ENCODE results near the gene TMEM14A.
"Not testable (repeated sequence)": the region's sequence is repeated elsewhere in the genome, so short reads cannot be mapped to it uniquely, and the experiment has no call there.

TMEM14A gene

DNA sequence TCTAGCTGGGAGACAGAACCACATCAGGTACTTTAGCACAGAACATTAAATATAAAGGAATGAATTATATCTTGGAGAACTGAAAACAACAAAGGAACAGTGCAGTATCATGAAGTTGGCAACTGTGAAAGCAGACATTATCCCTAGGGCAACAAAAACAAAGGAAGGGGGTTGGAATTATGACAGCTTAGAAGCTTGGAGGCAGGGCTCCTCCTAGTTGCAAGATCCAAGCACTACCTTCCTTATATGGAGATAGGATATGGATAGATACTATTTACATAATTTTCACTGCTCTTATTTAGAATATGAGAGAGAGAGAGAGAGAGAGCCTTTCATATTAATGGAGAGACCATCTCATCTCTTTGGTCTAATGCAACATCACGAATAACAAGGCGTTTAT is 27.0 kb downstream of the TMEM14A start:
- DNase-seq (ENCODE audit: low spot score): no peak

DNA sequence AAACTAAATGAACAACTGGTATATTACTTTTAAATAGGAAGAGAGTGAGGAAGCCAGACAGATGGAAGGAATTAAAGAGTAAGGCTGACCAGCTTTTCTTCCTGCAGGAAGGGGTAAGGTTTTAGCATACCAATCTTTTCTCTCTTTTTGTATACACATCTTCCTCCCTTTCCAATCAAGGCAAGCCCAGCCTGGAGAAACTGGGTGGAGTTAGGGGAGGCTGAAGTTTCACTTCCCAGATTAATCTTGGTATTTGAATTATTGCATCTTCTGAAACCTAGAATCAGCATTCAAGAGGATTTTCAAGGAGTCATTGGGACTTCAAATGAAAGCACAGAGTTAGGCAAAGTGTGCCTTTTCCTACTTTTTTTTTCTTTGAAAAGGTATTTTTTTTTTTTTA is 33.1 kb downstream of the TMEM14A start:
- no peak for DNase-seq (ENCODE audit: low spot score)

DNA sequence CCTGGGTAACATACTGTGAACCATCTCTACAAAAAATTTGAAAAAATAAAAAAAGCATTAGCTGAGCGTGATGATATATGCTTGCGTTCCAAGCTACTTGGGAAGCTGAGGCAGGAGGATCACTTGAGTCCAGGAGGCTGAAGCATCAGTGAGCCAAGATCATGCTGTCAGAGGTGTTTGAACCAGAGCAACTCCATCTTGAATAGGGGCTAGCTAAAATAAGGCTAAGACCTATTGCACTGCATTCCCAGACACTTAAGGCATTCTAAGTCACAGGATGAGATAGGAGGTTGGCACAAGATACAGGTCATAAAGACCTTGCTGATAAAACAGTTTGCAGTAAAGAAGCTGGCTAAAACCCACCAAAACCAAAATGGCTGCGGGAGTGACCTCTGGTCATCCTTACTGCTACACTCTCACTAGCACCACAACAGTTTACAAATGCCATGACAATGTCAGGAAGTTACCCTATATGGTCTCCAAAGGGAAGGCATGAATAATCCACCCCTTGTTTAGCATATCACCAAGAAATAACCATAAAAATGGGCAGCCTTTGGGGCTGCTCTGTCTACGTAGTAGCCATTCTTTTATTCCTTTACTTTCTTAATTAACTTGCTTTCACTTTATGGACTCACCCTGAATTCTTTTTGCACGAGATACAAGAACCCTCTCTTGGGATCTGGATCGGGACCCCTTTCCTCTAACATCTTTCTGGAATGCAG is 34.0 kb downstream of the TMEM14A start:
- DNase-seq (ENCODE audit: low spot score): not testable (repeated sequence)

DNA sequence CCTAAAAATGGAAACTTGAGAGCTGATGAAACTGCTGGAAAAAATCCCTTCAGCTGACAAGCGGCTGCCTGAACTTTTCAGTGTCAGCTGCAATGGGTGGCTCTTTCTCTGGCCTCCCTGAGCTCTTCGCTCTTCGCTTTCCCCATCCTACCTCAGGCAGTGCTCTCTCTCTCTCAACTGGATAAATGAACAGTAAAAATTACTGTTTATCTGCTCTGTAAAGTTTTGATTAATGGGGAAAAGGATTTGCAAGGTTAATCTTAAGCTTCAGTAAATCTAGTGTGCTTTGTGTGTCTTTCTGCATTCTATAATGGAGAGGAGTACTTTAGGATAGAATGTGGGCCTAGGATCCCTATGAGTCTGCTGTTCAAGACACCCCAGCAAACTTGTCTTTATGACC is 35.1 kb downstream of the TMEM14A start:
- no peak for DNase-seq (ENCODE audit: low spot score)

DNA sequence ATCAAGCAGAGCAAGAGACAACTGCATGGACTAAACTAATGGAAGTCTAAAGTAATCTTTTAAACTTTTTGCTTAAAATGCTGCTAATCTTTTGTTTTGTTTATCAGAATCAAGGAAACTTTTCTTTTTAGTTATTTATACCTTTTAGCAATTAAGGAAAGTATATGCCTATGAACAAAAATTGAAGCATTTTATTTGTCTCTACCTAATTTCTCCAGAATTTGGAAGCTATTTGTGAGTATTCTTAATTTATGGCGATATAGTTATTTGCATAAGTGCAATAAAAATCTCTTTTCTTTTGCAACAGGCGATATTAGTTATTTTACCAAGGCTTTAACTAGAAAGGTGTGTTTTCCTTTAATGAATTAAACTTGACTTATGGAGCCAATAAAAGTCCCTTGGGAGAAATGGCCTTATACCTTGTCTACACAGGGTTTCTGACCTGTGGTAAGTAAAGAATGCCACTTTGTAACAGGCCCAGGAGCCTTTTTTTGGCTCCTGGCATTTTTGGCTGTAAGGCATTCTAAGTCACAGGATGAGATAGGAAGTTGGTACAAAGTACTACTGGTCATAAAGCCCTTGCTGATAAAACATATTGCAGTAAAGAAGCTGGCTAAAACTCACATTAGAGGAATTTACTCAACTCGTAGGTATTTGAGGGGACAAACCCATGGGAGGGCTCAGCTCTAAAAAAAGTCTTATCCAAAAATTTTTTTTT is 37.2 kb downstream of the TMEM14A start:
- no peak for DNase-seq (ENCODE audit: low spot score)

DNA sequence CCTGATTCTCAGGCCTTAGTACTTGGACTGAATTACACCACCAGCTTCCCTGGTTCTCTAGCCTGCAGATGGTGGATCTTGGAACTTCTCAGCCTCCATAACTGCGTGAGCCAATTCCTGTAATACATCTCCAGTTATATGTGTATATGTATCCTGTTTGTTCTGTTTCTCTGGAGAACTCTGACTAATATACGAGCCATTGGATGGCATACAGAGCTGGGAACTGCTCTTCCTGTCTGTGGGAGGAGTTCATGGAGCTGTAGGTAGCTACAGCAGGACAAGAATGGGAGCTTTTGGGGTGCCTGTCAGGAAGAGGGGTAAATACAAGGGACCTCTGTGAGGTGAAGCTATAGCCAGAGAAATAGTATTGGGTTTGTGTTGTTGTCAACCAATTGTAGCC is 41.2 kb downstream of the TMEM14A start:
- no peak for DNase-seq (ENCODE audit: low spot score)

DNA sequence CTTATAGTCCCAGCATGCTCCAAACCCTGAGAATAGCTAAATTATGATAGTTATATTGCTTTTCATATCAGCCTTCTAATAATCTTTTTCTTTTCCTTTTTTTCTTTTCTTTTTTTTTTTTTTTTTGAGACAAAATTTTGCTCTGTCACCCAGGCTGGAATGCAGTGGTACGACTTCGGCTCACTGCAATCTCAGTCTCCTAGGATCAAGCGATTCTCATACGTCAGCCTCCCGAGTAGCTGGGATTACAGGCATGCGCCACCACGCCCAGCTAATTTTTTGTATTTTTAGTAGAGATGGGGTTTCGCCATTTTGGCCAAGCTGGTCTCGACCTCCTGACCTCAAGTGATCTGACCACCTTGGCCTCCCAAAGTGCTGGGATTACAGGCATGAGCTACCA is 43.8 kb downstream of the TMEM14A start:
- DNase-seq (ENCODE audit: low spot score): not testable (repeated sequence)

DNA sequence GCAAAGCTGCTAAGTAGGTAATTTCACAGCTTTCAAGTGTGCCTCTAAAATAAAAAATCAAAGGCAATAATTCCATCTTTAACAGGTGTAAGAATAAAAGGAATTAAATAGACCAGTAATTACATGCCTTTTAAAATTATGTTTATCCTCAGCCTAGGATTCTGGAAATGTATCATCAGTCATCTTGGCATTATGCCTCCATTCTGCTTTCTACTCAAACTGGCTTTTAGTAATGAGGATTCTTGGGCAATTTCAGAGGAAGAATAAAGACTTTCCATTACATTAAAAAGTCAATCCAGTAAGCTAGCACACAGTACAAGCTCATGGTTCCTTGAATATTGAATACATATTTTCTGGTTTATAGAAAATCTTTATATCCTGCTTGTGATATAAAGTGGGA is 47.6 kb downstream of the TMEM14A start:
- no peak for DNase-seq (ENCODE audit: low spot score)

DNA sequence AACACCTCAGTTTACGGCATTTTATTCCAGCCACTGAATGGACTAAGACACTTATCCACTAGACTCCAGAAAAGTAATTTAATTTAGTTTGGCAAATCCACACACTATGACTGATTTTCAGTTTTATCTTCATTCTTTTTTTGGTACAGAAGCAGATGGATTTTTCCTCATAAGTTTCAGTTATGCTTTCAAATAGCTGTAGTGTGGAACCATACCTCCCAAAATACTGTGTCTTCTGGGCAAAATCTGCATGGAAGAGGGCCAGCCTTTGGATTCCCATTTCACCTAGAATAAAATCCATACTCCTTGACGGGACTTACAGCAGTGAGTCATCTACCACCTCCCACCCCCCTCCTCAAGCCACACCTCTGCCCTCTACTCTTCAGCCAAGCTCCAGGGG is 49.4 kb downstream of the TMEM14A start:
- no peak for DNase-seq (ENCODE audit: low spot score)

DNA sequence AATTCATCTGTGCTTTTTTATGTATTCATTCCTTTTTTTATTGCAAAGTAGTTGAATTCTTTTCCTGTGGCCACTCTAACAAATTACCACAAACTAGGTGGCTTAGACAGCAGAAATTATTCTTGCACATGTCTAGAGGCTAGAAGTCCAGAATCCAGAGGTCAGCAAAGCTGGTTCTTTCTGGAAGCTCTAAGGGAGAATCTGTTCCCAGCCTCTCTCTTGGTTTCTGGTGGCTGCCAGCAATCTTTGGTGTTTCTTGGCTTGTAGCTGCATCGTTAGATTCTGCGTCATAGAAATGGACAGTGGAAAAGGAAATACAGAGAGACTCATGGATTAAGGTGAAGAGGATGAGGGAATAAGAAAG is 53.1 kb downstream of the TMEM14A start:
- DNase-seq (ENCODE audit: low spot score): no peak

DNA sequence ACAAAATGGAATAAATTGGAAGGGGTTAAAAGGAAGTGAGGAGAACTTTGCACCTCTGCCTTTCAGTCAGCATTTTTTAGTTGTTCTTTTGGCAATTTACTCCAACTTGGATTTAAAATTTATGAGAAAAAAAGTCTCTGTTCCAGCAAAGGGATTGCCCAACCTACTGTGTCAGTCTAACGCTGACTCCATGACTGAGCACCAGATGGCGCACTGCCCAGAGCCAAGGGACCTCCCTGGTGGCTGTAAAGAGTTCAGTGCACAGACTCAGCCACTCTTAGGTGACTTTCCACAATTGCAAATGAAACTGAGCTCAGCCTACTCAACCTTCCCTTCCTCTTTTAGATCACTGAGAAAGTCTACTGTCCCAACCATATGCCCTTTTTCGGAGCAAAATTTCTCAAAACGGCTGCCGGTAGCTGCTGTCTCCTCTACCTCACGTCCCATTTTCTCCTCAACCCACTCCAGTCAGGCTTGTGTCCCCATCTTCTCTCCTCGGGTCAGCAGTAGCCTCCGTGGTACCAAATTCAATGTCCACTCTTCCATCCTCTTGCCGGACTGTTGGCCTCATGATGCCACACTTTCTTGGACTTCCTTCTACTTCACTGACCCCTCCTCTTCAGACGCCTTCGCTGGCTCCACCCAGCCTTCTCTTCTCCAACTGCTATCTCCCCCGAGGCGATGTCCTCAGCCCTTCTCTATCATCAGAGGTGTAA is 53.7 kb downstream of the TMEM14A start:
- peak; percentile 82 for DNase-seq (ENCODE audit: low spot score)

DNA sequence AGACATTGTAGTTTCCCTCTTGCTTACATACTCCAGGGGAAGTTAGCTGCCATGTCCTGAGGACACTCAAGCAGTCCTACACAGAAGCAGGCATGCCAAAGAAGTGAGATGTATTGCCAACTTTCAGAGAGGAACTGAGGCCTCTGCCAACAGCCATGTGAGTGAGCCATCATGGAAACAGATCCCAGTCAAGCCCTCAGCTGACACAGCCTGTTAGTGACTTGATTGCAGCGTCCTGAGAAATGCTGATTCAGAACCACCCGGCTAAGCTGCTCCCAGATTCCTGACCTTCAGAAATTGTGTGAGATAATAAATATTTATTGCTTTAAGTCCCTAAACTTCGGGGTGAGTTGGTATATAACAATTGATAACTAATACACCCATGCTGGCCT is 54.2 kb downstream of the TMEM14A start:
- no peak for DNase-seq (ENCODE audit: low spot score)

DNA sequence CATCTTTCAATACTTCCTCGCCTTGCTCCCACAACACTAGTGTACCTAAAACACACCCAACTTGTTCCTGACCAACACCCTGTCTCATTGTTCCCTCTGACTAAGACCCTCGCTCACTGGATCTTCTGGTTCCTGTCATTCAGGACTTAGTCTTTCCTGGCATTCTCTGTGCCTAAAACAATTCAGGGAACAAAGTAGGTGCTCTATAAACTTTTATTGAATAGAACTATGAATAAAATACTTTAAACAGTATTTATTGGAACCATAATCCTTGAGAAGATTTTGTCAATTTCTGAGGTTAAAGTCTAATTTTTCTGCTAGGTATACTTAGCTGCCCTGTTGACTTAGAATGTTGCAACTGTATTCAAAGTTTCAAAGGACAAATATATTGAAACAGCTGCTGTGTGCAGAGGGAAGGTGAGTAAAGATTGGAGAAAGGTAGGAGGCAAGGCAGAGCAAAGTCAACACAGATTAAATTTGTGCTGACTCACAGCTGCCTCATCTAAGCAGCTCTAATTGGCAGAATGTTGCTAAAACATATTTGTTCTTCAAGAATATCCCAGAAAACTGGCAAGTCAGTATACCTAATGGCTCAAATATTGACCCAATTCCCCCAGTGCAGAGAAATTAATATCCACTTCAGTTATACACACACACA is 54.8 kb downstream of the TMEM14A start:
- DNase-seq (ENCODE audit: low spot score): no peak

DNA sequence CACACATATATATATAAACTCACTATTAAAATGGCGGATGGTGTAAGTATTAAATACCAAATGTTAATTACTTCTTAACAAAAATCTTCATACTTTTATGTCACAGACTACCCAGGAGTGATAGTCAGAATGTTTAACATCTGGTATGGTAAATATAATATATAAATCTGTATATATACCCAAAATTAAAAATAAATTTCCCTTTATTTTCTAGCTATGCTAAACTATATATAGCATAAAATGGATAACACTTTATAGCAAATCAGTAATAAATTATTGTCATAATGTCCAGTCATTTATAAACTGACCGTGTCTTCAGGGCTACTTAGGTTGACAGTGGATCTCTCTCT is 55.3 kb downstream of the TMEM14A start:
- no peak for DNase-seq (ENCODE audit: low spot score)

DNA sequence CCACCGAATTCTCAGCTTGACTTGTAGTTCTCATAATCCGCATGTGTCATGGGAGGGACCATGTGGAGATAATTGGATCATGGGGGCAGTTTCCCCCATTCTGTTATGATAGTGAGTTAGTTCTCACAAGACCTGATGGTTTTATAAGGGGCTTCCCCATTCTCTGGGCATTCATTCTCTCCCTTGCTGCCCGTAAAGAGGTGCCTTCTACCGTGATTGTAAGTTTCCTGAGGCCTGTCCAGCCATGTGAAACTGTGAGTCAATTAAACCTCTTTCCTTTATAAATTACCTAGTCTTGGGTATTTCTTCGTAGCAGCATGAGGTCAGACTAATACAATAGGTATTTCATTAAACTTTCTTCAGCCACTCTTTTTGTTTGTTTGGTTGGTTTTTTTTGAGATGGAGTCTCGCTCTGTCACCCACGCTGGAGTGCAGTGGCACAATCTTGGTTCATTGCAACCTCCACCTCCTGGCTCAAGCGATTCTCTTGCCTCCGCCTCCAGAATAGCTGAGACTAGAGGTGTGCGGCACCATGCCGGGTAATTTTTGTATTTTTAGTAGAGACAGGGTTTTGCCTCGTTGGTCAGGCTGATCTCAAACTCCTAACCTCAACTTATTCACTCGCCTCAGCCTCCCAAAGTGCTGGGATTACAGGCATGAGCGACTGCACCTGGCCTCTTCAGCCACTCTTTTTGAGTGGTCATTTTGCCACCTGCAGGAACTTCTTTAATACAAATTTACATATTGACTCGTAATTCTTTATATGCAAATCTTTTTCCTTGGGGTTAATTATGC is 56.0 kb downstream of the TMEM14A start:
- DNase-seq (ENCODE audit: low spot score): no peak

DNA sequence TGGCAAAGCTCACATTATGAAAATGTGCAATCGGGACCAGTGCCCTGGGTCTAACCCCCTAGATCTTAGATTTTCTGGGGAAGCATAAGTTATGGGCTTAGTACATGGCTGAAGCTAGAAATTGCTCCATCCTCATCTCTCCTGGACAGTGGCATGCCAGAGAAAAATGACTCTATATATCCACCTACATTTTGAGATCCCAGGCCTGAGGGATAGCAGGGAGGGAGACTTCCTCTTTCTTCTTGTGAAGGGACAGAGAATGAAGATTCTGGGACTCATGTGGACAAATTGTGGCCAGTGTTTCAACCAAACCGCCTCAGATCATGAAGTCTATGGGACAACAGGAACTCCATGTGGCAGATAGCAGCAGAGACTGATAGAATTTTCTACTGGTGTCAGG is 57.0 kb downstream of the TMEM14A start:
- DNase-seq (ENCODE audit: low spot score): no peak

DNA sequence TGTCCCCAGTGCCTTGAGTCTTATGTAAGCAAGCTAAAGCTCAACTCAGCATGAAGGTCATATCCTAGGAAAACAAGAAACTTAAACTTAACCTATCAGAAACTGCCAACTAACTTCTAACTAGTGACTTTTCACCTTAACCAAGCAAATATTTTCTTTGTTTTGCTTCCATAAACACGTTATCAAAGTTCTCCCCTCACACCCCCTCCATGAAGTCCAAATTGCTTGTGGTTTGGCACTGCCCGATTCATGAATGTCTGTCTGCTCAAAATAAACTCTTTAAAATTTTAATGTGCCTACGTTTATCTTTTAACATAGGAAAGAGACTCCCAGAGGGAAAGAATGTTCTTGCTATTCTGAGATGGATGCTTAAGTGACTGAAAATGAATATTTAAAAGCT is 57.5 kb downstream of the TMEM14A start:
- no peak for DNase-seq (ENCODE audit: low spot score)

DNA sequence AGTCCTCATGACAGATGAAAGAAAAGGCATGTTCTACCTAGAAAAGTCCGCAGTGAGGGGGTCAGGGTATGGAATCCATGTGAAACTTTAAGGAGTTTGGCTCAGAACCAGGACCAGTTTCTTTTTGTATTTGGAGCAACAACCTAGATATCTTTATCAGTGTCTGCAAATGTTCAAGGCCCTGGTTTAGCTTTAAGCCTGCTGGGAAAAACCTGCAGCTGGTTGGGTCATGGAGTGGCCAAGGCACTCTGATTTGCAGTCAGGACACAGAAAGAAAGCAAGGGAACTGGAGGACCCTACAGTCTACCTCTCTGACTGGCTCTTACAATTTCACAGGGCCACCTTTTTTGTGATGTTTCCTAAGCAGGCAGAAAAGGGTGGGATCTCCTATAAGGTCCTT is 58.7 kb downstream of the TMEM14A start:
- DNase-seq (ENCODE audit: low spot score): no peak

DNA sequence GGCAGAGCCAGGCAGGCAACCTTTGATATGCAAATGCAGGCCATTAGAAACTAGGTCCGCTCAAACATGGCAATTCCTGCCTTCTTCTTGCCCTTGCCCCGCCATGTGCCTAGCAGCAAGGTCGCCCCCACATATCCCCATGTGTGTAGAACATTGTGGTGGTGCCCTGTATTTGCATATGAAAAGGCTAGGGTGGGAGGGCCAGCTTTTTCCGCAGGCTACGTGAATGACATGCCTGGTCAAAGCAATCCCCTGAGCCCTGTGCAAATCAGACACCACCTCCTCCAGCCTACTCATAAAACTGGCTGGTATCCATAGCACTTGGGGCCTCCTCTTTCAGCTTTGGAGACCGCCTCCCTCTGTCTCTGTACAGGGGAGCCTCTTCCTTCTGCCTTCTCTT is 60.8 kb downstream of the TMEM14A start:
- no peak for DNase-seq (ENCODE audit: low spot score)

DNA sequence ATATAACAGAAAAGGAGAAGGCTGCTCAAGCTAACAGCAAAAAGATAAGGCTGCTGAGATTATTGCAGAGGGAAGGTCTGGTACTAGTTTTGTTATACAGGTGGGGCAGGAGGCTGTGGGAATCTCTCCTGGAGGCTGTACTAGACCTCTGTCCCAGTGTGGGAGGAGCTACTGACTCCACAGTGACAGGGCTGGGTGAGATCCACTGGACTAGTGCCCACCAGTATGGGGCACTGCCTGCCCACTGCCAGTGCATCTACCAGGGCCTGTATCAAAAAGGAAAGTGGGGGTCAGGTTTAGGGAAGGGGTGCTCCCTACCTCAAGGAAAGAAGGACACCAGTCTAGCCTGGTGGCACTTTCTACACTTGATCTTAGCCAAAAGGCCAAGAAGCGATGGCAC is 62.3 kb downstream of the TMEM14A start:
- no peak for DNase-seq (ENCODE audit: low spot score)

DNA sequence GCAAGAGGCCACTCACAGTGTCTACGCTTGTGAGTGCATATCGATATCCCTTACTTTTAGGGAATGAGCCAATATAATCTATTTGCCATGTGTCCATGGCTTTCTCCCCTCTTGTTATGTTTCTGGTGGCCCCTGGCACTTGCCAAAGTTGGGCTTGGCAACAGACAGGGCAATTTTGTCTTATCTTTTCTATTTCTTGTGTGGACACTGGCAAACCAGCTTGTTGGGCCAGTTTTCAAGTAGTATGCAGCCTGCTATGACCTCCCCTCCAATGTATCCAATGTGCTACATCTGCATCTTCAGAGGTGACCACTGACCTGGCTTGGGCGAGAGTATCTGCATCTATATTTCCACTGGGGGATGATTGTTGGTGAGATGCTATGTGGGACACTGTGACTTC is 63.2 kb downstream of the TMEM14A start:
- DNase-seq (ENCODE audit: low spot score): no peak

DNA sequence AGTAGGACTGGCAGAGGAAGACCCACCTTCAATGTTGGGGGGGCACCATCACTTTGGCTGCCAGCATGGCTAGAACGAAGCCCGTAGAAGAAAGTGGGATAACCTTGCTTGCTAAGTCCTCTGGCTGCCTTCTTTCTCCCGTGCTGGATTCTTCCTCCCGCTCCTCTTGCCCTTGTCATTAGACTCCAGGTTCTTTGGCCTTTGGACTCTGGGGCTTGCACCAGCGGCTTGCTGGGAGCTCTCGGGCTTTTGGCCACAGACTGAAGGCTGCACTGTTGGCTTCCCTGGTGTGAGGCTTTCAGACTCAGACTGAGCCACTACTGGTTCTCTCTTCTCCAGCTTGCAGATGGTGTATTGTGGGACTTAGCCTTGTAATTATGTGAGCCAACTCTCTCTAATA is 64.2 kb downstream of the TMEM14A start:
- DNase-seq (ENCODE audit: low spot score): no peak

All from iPS-NIHi11 (cell line).